Breast epithelium (tissue), 4 donors: ENCODE data around the gene FLYWCH2. TPM values are rescaled to one million over a fixed set of nuclear protein-coding genes. Genes with fewer than 3 reads are reported as not detected.

Source experiments
- DNase-seq, 2 donors: peaks; one replicate each; pipeline ENCODE4 v3.0.0-alpha.2; 2019; ENCODE audit warnings: low spot score in 2 of 2
- H3K27ac ChIP-seq, 2 donors: fragments of 200-600 bp; sonication (generic) in 1 of 2; one replicate each; pipeline ENCODE4 v1.5.1; 2016 to 2019; ENCODE audit warnings: mild to moderate bottlenecking in 1 of 2
- H3K27me3 ChIP-seq, 2 donors: fragments of 200-600 bp; sonication (generic) in 1 of 2; one replicate each; pipeline versions ENCODE4 v1.5.1 to v1.6.0; 2017 to 2019; ENCODE audit warnings: control low read depth in 1 of 2, mild to moderate bottlenecking in 1 of 2
- H3K36me3 ChIP-seq: fragments of 200-600 bp; one replicate; pipeline ENCODE4 v1.5.1; 2019
- H3K4me1 ChIP-seq, 2 donors: fragments of 200-600 bp; sonication (generic); one replicate each; pipeline ENCODE4 v1.5.1; 2016 to 2019; ENCODE audit warnings: control low read depth in 1 of 2
- H3K4me3 ChIP-seq, 3 donors: fragments of 200-600 bp; sonication (generic); 1 replicate in 2 of 3; 2 replicates in 1 of 3; pipeline ENCODE4 v1.5.1; 2016 to 2019; ENCODE audit warnings: mild to moderate bottlenecking in 3 of 3, moderate library complexity in 2 of 3
- H3K9me3 ChIP-seq, 2 donors: fragments of 200-600 bp; sonication (generic) in 1 of 2; one replicate each; pipeline ENCODE4 v1.5.1; 2016 to 2019; ENCODE audit warnings: control low read depth in 1 of 2
- CTCF ChIP-seq, 3 donors: fragments of 450-650 bp; IDR thresholded peaks; one replicate each; pipeline ENCODE4 v1.5.1; 2016 to 2017; ENCODE audit warnings: antibody characterized with exemption in 3 of 3, mild to moderate bottlenecking in 3 of 3, moderate library complexity in 3 of 3
- POLR2A ChIP-seq: fragments of 450-650 bp; IDR thresholded peaks from one replicate; pipeline ENCODE4 v1.6.1; 2016; ENCODE audit warnings: antibody characterized with exemption, mild to moderate bottlenecking, moderate library complexity
- POLR2AphosphoS5 ChIP-seq, 3 donors: sonication (generic); formaldehyde crosslinking; IDR thresholded peaks; one replicate each; pipeline ENCODE4 v1.6.1; 2017; ENCODE audit warnings: antibody characterized with exemption in 3 of 3
- intact Hi-C: fragments of 100-400 bp; cut with DNase I; formaldehyde crosslinking; loops from one replicate; pipeline ENCODE4 v1.15.1; 2023; ENCODE audit warnings: low total_unique reads
- total RNA-seq, 3 donors: library from RNA; depleted of rRNA; stranded (reverse); fragments of >200 nt; gene quantifications; one replicate each; pipeline ENCODE4 v1.1.0, GENCODE V29; 2016

FLYWCH2 gene
- total RNA-seq, 3 donors from 2014 or later, result 36.0 to 49.2 (median 47.9) TPM

GRCh38 chr16:2841606-2842339 is 41.2 kb upstream of the FLYWCH2 start:
- Histone ChIP-seq H3K4me3 (peak overlapping the region; percentile 2 to 57 (median 14)), H3K36me3 (no peaks in the 10 kb centered on the region), H3K27ac (no peak overlapping the region), H3K27me3 (no peaks in the 10 kb centered on the region), H3K9me3 (no peaks in the 10 kb centered on the region), H3K4me1 (peaks cover 0 to 1% of the 10 kb centered on the region in 2 donors)
- TF ChIP-seq POLR2A, result no peak
- no peak for TF ChIP-seq POLR2AphosphoS5 (IDR thresholded peaks at IDR 0.05)
- no peak for TF ChIP-seq CTCF (IDR thresholded peaks at IDR 0.05)
- DNase-seq, result no peak
- intact Hi-C loops, result no loop called here

GRCh38 chr16:2842340-2843000 is 40.5 kb upstream of the FLYWCH2 start:
- Histone ChIP-seq H3K9me3 (no peaks in the 10 kb centered on the region), H3K27ac (no peak overlapping the region), H3K4me1 (no peaks in the 10 kb centered on the region), H3K27me3 (no peaks in the 10 kb centered on the region), H3K36me3 (no peaks in the 10 kb centered on the region), H3K4me3 (peak overlapping the region; percentile 2 to 57 (median 14))
- intact Hi-C loops, result no loop called here
- peak in 1 of 3 donors; percentile 15 for TF ChIP-seq CTCF (IDR thresholded peaks at IDR 0.05)
- TF ChIP-seq POLR2AphosphoS5 (IDR thresholded peaks at IDR 0.05), result peak in 1 of 3 donors; percentile 36
- TF ChIP-seq POLR2A, result no peak
- no peak for DNase-seq

- no peak for DNase-seq
- no peak overlapping the region for H3K4me3 ChIP-seq
- TF ChIP-seq POLR2AphosphoS5 (IDR thresholded peaks at IDR 0.05) (no peak), POLR2A (no peak), CTCF (IDR thresholded peaks at IDR 0.05) (no peak)
- no peaks in the 10 kb centered on the region for H3K9me3 ChIP-seq
- no peaks in the 10 kb centered on the region for H3K36me3 ChIP-seq
- intact Hi-C loops, result no loop called here
- H3K27me3 ChIP-seq, result no peaks in the 10 kb centered on the region
- no peak overlapping the region for H3K27ac ChIP-seq
- H3K4me1 ChIP-seq, result no peaks in the 10 kb centered on the region
Observed at GRCh38 chr16:2843526-2843925, 39.5 kb upstream of the FLYWCH2 start.

- H3K36me3 ChIP-seq, result no peaks in the 10 kb centered on the region
- H3K27me3 ChIP-seq, result peaks cover 0 to 7% of the 10 kb centered on the region in 2 donors
- no peaks in the 10 kb centered on the region for H3K4me1 ChIP-seq
- TF ChIP-seq CTCF (IDR thresholded peaks at IDR 0.05) (no peak), POLR2A (no peak), POLR2AphosphoS5 (IDR thresholded peaks at IDR 0.05) (no peak)
- intact Hi-C loops, result no loop called here
- no peak for DNase-seq
- H3K4me3 ChIP-seq, result no peak overlapping the region
- H3K9me3 ChIP-seq, result no peaks in the 10 kb centered on the region
- no peak overlapping the region for H3K27ac ChIP-seq
Observed at GRCh38 chr16:2845116-2845515, 37.9 kb upstream of the FLYWCH2 start.
